Adrenal gland (tissue), 12 donors: ENCODE measurements around the gene RPTOR. TPM values are rescaled to one million over a fixed set of nuclear protein-coding genes. Genes with fewer than 3 reads are reported as not detected.
A peak's percentile ranks its signal among the peaks of the same experiment; 100 is the strongest.

Experiments used
- DNase-seq, 7 donors: peaks; one replicate each; pipeline ENCODE4 v3.0.0-alpha.2; 2019 to 2020
- H3K27ac ChIP-seq, 5 donors: fragments of 200-600 bp; sonication (generic) in 4 of 5; 1 replicate in 3 of 5; 2 replicates in 2 of 5; pipeline versions ENCODE4 v1.5.1 to v1.8.0; 2016 to 2020; ENCODE audit warnings: mild to moderate bottlenecking in 1 of 5
- H3K27me3 ChIP-seq: fragments of 200-600 bp; 2 replicates; pipeline ENCODE4 v1.8.0; 2021
- H3K36me3 ChIP-seq, 2 donors: fragments of 200-600 bp; replicated peaks in 1 of 2; 1 replicate in 1 of 2; 2 replicates in 1 of 2; pipeline versions ENCODE4 v1.5.1 to v1.8.0; 2018 to 2022
- H3K4me1 ChIP-seq, 2 donors: fragments of 200-600 bp; replicated peaks in 1 of 2; 1 replicate in 1 of 2; 2 replicates in 1 of 2; pipeline versions ENCODE4 v1.5.1 to v1.8.0; 2018 to 2021
- H3K4me3 ChIP-seq, 4 donors: fragments of 200-600 bp; sonication (generic) in 3 of 4; one replicate each; pipeline ENCODE4 v1.5.1; 2016 to 2018
- H3K9me3 ChIP-seq, 3 donors: fragments of 200-600 bp; sonication (generic) in 1 of 3; replicated peaks in 1 of 3; 1 replicate in 2 of 3; 2 replicates in 1 of 3; pipeline versions ENCODE4 v1.5.1 to v1.8.0; 2016 to 2021
- POLR2A ChIP-seq, 2 donors: fragments of 450-650 bp; IDR thresholded peaks; one replicate each; pipeline ENCODE4 v1.6.1; 2017; ENCODE audit warnings: antibody characterized with exemption in 2 of 2, mild to moderate bottlenecking in 2 of 2, moderate library complexity in 1 of 2
- WGBS, 4 donors: extraction: QIAGEN DNeasy Blood & Tissue Kit in 2 of 4; methylation state at CpG; one replicate each; pipeline versions ENCODE4 v1.1.5 to v1.1.7; 2013 to 2017; 5-methylcytosine and 5-hydroxymethylcytosine counted together
- intact Hi-C, 2 donors: fragments of 100-400 bp; cut with DNase I; formaldehyde crosslinking; loops; one replicate each; pipeline versions ENCODE4 v1.14.1 to v1.15.0; 2022 to 2023
- polyA plus RNA-seq, 3 donors: library from polyadenylated mRNA; stranded (reverse); fragments of 200-250 nt in 2 of 3; fragments of 350-450 nt in 1 of 3; fragmentation: Illumina TruSeq in 1 of 3; extraction: RNeasy Lipid Tissue Mini Kit (QIAGEN cat#74804) in 1 of 3; gene quantifications; one replicate each; pipeline ENCODE4 v1.2.3, GENCODE V29; 2013 to 2014
- total RNA-seq, 9 donors: library from RNA; depleted of rRNA in 4 of 9; stranded (reverse); fragments of >200 nt in 4 of 9; fragments of 120-200 nt in 1 of 9; fragmentation: NEBNext Ultra II Directional in 1 of 9; extraction: Animal tissue kit (Norgen Biotek cat#: 25700) in 1 of 9; gene quantifications; one replicate each; pipeline versions ENCODE4 v1.1.0 to v1.2.4, GENCODE V29; 2013 to 2023
- TF ChIP-seq, protein P1 (sequence below), 6 experiments: fragments of 450-650 bp in 4 of 6; fragments of 200-600 bp in 2 of 6; sonication (generic) in 1 of 6; IDR thresholded peaks; 1 replicate in 5 of 6; 2 replicates in 1 of 6; pipeline versions ENCODE4 v1.5.1 to v1.8.0; 2016 to 2021; ENCODE audit warnings: antibody characterized with exemption in 6 of 6, mild to moderate bottlenecking in 2 of 6, moderate library complexity in 1 of 6
- donor health status: healthy with polysubstance abuse.
- donor health status: Bipolar disorder and iron deficiency.
- donor health status: DM: yes; HTN: yes; CAD: no.
- donor health status: DM: no; HTN: no; CAD: no.
- donor health status: DM: no; HTN: no; CAD: no.
- donor health status: DM: yes; HTN: yes; CAD: no.

RPTOR gene
- total and polyA plus RNA-seq, 12 donors: 9.7 to 53.3 (median 29.7) TPM

GRCh38 chr17:80842456-80843013 is 297.9 kb downstream of the RPTOR start:
- WGBS, 4 donors: 89 to 95% (median 90%) methylated on average over 15 of the region's 15 CpGs
- Histone ChIP-seq H3K4me1 (no peaks in the 10 kb centered on the region), H3K4me3 (no peak overlapping the region), H3K27me3 (no peaks in the 10 kb centered on the region), H3K9me3 (no peaks in the 10 kb centered on the region), H3K27ac (no peak overlapping the region), H3K36me3 (peaks cover 0 to 7% of the 10 kb centered on the region in 2 donors)
- DNase-seq: peak in 1 of 7 donors; percentile 0
- TF ChIP-seq, protein P1, sequence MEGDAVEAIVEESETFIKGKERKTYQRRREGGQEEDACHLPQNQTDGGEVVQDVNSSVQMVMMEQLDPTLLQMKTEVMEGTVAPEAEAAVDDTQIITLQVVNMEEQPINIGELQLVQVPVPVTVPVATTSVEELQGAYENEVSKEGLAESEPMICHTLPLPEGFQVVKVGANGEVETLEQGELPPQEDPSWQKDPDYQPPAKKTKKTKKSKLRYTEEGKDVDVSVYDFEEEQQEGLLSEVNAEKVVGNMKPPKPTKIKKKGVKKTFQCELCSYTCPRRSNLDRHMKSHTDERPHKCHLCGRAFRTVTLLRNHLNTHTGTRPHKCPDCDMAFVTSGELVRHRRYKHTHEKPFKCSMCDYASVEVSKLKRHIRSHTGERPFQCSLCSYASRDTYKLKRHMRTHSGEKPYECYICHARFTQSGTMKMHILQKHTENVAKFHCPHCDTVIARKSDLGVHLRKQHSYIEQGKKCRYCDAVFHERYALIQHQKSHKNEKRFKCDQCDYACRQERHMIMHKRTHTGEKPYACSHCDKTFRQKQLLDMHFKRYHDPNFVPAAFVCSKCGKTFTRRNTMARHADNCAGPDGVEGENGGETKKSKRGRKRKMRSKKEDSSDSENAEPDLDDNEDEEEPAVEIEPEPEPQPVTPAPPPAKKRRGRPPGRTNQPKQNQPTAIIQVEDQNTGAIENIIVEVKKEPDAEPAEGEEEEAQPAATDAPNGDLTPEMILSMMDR (IDR thresholded peaks at IDR 0.05): no peak
- TF ChIP-seq POLR2A (IDR thresholded peaks at IDR 0.05): no peak
- intact Hi-C loops: no loop called here

GRCh38 chr17:80843741-80844156 is 299.1 kb downstream of the RPTOR start:
- no peak for TF ChIP-seq POLR2A (IDR thresholded peaks at IDR 0.05)
- TF ChIP-seq, protein P1 (IDR thresholded peaks at IDR 0.05): no peak
- peak in 1 of 7 donors; percentile 2 for DNase-seq
- Histone ChIP-seq H3K27me3 (no peaks in the 10 kb centered on the region), H3K27ac (no peak overlapping the region), H3K4me3 (no peak overlapping the region), H3K36me3 (peaks cover 0 to 7% of the 10 kb centered on the region in 2 donors), H3K4me1 (no peaks in the 10 kb centered on the region), H3K9me3 (no peaks in the 10 kb centered on the region)
- intact Hi-C loops: no loop called here
- 94 to 100% (median 95%) methylated on average over 6 to 13 of the region's 13 CpGs for WGBS, 4 donors

DNA sequence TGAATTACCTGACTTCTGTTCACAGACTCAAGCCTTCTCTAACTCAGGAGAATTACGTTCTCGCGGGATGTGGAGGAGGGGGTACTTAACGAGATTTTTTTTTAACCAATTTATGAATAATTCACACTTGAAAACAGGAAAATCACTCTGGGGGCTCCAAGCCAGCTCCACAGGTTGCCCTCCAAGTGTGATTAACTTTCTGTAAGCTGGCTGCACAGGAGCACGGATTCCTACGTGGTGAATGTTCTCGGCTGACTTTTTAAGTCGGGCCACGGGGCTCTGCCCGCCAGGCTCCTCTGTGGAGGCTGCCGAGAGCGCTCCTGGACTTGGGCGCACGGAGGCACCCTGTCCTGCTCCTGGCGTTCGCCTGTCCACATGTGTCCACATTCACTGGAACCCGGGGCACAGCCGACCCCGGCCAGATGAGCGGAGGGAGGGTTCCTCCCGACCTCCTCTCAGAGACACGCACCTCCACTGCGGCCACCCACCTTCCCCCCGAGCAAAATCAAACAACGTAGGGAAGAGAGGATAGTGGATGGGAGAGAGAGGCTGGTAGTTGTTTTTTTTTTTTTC is 299.9 kb downstream of the RPTOR start:
- intact Hi-C loops: no loop called here
- Histone ChIP-seq H3K27me3 (no peaks in the 10 kb centered on the region), H3K36me3 (peaks cover 0 to 7% of the 10 kb centered on the region in 2 donors), H3K9me3 (no peaks in the 10 kb centered on the region), H3K27ac (no peak overlapping the region), H3K4me1 (no peaks in the 10 kb centered on the region), H3K4me3 (no peak overlapping the region)
- 92 to 97% (median 96%) methylated on average over 24 to 25 of the region's 25 CpGs for WGBS, 4 donors
- peak in 1 of 7 donors; percentile 4 for DNase-seq
- no peak for TF ChIP-seq POLR2A (IDR thresholded peaks at IDR 0.05)

DNA sequence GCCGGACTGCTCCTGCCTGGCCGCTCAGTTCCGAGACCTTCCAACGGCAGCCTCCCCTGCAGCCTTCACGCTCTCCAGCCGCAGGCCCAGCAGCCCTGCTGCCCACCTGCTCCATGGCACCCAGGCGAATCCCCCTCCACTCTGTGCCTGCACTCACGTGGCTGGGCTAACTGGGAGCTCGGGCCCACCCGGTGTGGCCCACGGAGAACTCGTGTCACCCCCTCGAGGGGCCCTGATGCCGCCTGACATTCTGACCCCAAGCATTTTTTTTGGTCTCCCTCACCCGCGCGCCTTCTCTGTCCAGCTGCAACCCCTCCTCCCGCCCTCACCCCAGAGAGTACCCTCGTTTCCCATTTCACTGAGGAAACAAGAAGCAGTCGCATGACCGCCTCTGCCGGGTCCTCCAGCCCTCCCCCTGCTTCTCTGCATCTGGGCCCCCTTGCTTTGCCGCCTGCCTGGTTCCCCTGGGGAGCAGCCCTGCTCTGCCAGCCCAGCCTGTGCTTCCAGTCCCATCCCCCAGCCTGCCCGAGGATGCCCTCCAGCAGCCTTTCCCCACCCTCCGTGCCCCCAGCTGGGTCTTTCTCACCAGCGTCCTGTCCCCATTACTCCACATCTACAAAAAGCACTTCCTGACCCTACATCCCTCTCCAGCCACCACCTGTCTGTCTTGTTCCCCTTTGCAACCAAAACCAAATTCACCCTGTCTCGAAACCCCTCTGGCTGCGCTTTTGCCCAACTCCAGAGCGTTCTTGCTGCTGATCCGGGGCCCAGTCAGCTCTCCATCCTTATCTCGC is 300.6 kb downstream of the RPTOR start:
- no peaks in the 10 kb centered on the region for H3K9me3 ChIP-seq
- H3K4me1 ChIP-seq: no peaks in the 10 kb centered on the region
- H3K27ac ChIP-seq: no peak overlapping the region
- peak in 1 of 7 donors; percentile 4 for DNase-seq
- peaks cover 0 to 7% of the 10 kb centered on the region in 2 donors for H3K36me3 ChIP-seq
- WGBS, 4 donors: 84 to 94% (median 88%) methylated on average over 29 to 31 of the region's 31 CpGs
- no peaks in the 10 kb centered on the region for H3K27me3 ChIP-seq
- intact Hi-C loops: no loop called here
- no peak overlapping the region for H3K4me3 ChIP-seq
- no peak for TF ChIP-seq POLR2A (IDR thresholded peaks at IDR 0.05)
